Measurements from ENCODE around the gene ASTL.
"Not testable (repeated sequence)": the region's sequence is repeated elsewhere in the genome, so short reads cannot be mapped to it uniquely, and the experiment has no call there.

ASTL gene

GRCh38 chr2:96085541-96086355 is 52.6 kb downstream of the ASTL start:
- in situ Hi-C loops (cut with HindIII; ENCODE audit: low sequenced_read_pairs): no loop called here

- in situ Hi-C loops (cut with HindIII; ENCODE audit: low sequenced_read_pairs): not testable (repeated sequence)
These were observed 53.3 kb downstream of the ASTL start for GRCh38 chr2:96084858-96085518.

- in situ Hi-C loops (cut with HindIII; ENCODE audit: low sequenced_read_pairs): no loop called here
These were observed 54.1 kb downstream of the ASTL start for GRCh38 chr2:96083989-96084857.

GRCh38 chr2:96083064-96083939 is 55.0 kb downstream of the ASTL start:
- in situ Hi-C loops (cut with HindIII; ENCODE audit: low sequenced_read_pairs): no loop called here

- in situ Hi-C loops (cut with HindIII; ENCODE audit: low sequenced_read_pairs): no loop called here
These were observed 55.9 kb downstream of the ASTL start for GRCh38 chr2:96082211-96083063.

- in situ Hi-C loops (cut with HindIII; ENCODE audit: low sequenced_read_pairs): no loop called here
These were observed 57.3 kb downstream of the ASTL start for GRCh38 chr2:96081042-96081441.

GRCh38 chr2:96075199-96075771 is 63.0 kb downstream of the ASTL start:
- in situ Hi-C loops (cut with HindIII; ENCODE audit: low sequenced_read_pairs): no loop called here

- in situ Hi-C loops (cut with HindIII; ENCODE audit: low sequenced_read_pairs): no loop called here
These were observed 64.1 kb downstream of the ASTL start for GRCh38 chr2:96074156-96074555.

GRCh38 chr2:96073170-96073775 is 65.0 kb downstream of the ASTL start:
- in situ Hi-C loops (cut with HindIII; ENCODE audit: low sequenced_read_pairs): no loop called here

Data from DLD1 (cell line).